ENCODE data around the gene USH2A. TPM values are rescaled to one million over a fixed set of nuclear protein-coding genes. Genes with fewer than 3 reads are reported as not detected.

USH2A gene
- total RNA-seq, 1 donor from 2014 or later, result 0.02 TPM

DNA sequence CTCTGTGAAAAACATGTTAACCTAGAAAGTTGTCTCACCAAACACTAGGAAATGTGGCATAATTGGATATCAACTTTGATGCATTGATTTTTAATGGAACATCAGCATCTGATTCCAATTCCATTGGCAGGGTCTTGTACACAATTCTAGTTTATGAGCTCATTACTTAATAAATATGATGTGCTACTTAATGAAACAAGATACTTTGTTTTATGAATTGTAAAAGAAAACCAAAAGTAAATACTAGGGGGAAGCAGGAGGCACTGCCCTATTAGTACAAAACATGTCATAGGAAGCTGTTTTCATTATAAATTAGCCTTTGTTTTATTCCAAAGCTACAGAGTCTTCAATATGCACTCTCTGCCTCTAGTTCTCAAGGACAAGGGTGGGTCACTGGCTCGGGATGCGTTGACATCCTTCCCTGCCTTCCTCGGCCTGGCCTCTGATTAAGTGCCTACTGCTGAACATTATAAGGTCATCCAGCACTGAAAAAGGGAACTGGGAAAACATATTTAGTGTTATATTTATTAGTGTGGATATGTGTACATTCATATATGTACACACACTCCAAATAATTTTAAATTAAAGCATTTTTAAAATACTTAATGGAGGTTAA, 185.2 kb downstream of the USH2A start:
- H3K9ac ChIP-seq (ENCODE audit: low read length), result no peak overlapping the region
- H3K36me3 ChIP-seq (ENCODE audit: insufficient read depth, low read length), result no peaks in the 10 kb centered on the region
- no peaks in the 10 kb centered on the region for H3K27me3 Mint-ChIP-seq (ENCODE audit: low read depth, unreplicated experiment)
- DNase-seq (ENCODE audit: low read depth), result no peak
- no peaks in the 10 kb centered on the region for H3K9me3 ChIP-seq (ENCODE audit: insufficient read depth, low read depth, low read length)
- no peaks in the 10 kb centered on the region for H3K79me2 ChIP-seq (ENCODE audit: insufficient read depth, low read length)
- H3K36me3 Mint-ChIP-seq (ENCODE audit: low read depth, unreplicated experiment), result no peaks in the 10 kb centered on the region
- H3K27ac ChIP-seq (ENCODE audit: low read depth, low read length), result no peak overlapping the region
- H3K4me1 ChIP-seq (ENCODE audit: insufficient read depth, low read length), result no peaks in the 10 kb centered on the region
- H3K4me1 Mint-ChIP-seq (ENCODE audit: low read depth, unreplicated experiment), result peaks cover 6% of the 10 kb centered on the region
- H3K27me3 ChIP-seq (ENCODE audit: insufficient read depth, low read length), result no peaks in the 10 kb centered on the region
- H4K20me1 ChIP-seq (ENCODE audit: insufficient read depth, low read length), result no peaks in the 10 kb centered on the region
- no peak for FAIRE-seq
- no peak overlapping the region for H3K4me3 ChIP-seq (ENCODE audit: insufficient read depth, low read depth, low read length)
- no peak overlapping the region for H2AFZ ChIP-seq (ENCODE audit: low read depth, low read length)
- TF ChIP-seq, protein P1, sequence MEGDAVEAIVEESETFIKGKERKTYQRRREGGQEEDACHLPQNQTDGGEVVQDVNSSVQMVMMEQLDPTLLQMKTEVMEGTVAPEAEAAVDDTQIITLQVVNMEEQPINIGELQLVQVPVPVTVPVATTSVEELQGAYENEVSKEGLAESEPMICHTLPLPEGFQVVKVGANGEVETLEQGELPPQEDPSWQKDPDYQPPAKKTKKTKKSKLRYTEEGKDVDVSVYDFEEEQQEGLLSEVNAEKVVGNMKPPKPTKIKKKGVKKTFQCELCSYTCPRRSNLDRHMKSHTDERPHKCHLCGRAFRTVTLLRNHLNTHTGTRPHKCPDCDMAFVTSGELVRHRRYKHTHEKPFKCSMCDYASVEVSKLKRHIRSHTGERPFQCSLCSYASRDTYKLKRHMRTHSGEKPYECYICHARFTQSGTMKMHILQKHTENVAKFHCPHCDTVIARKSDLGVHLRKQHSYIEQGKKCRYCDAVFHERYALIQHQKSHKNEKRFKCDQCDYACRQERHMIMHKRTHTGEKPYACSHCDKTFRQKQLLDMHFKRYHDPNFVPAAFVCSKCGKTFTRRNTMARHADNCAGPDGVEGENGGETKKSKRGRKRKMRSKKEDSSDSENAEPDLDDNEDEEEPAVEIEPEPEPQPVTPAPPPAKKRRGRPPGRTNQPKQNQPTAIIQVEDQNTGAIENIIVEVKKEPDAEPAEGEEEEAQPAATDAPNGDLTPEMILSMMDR (IDR thresholded peaks at IDR 0.05; ENCODE audit: insufficient read depth, low read depth, low read length), result no peak
- no peak for TF ChIP-seq EZH2 (IDR thresholded peaks at IDR 0.05; ENCODE audit: insufficient read depth, low read length)
- no peaks in the 10 kb centered on the region for H3K9me3 Mint-ChIP-seq (ENCODE audit: unreplicated experiment)
- H3K4me3 Mint-ChIP-seq (ENCODE audit: unreplicated experiment), result no peak overlapping the region
- H3K27ac Mint-ChIP-seq (ENCODE audit: unreplicated experiment), result no peak overlapping the region
- no peak overlapping the region for H3K4me2 ChIP-seq (ENCODE audit: low read length)

DNA sequence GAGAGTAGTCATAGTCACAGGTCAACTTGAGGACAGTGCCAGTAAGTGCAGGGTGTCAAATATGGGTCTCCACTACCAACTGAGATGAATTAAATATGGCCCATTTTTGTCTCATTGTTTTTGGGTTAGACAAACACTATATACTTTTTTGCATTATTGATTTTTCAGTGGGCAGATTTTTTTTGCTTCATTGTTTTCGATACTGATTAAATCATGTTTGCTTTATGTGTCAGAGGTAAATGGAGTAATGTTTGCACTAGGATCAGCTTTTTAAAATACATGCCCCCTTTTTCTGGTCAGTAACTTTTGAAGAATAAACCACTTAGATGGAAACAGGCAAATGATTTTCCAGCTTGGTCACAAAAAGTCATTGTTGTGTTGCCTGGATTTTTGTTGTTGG, 199.0 kb downstream of the USH2A start:
- Mint-ChIP-seq H3K36me3 (ENCODE audit: low read depth, unreplicated experiment) (no peaks in the 10 kb centered on the region), H3K4me3 (ENCODE audit: unreplicated experiment) (no peak overlapping the region), H3K27me3 (ENCODE audit: low read depth, unreplicated experiment) (no peaks in the 10 kb centered on the region), H3K4me1 (ENCODE audit: low read depth, unreplicated experiment) (no peaks in the 10 kb centered on the region), H3K27ac (ENCODE audit: unreplicated experiment) (no peak overlapping the region), H3K9me3 (ENCODE audit: unreplicated experiment) (peaks cover 2% of the 10 kb centered on the region)
- FAIRE-seq, result no peak
- H4K20me1 ChIP-seq (ENCODE audit: insufficient read depth, low read length), result no peaks in the 10 kb centered on the region
- no peak overlapping the region for H2AFZ ChIP-seq (ENCODE audit: low read depth, low read length)
- no peak overlapping the region for H3K9ac ChIP-seq (ENCODE audit: low read length)
- H3K27ac ChIP-seq (ENCODE audit: low read depth, low read length), result no peak overlapping the region
- no peak overlapping the region for H3K4me3 ChIP-seq (ENCODE audit: insufficient read depth, low read depth, low read length)
- no peak for DNase-seq (ENCODE audit: low read depth)
- H3K4me2 ChIP-seq (ENCODE audit: low read length), result no peak overlapping the region
- H3K9me3 ChIP-seq (ENCODE audit: insufficient read depth, low read depth, low read length), result no peaks in the 10 kb centered on the region
- no peaks in the 10 kb centered on the region for H3K79me2 ChIP-seq (ENCODE audit: insufficient read depth, low read length)
- H3K4me1 ChIP-seq (ENCODE audit: insufficient read depth, low read length), result no peaks in the 10 kb centered on the region
- H3K36me3 ChIP-seq (ENCODE audit: insufficient read depth, low read length), result no peaks in the 10 kb centered on the region
- TF ChIP-seq EZH2 (IDR thresholded peaks at IDR 0.05; ENCODE audit: insufficient read depth, low read length), result no peak
- TF ChIP-seq, protein P1 (IDR thresholded peaks at IDR 0.05; ENCODE audit: insufficient read depth, low read depth, low read length), result no peak
- H3K27me3 ChIP-seq (ENCODE audit: insufficient read depth, low read length), result no peaks in the 10 kb centered on the region

DNA sequence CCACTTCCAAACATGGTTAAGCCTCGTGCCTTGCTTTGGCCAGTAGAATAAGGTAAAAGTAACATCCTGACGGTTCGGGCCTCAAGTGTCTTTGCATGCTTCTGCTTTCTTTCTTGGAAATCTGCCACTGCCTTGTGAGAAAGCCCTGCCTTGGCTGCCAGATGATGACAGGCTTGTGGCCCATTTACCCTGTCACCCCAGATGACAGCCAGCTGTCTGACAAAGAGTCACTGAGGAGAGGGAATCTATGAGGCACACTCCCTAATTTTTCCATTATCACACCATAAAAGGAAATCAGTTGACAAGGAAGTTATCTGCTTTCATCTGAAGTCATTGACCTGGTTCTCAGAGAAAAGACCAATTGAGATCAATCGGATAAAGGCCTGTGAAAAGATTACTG, 199.8 kb downstream of the USH2A start:
- Histone ChIP-seq H3K27ac (ENCODE audit: low read depth, low read length) (no peak overlapping the region), H3K27me3 (ENCODE audit: insufficient read depth, low read length) (no peaks in the 10 kb centered on the region), H3K4me2 (ENCODE audit: low read length) (no peak overlapping the region), H3K4me3 (ENCODE audit: insufficient read depth, low read depth, low read length) (no peak overlapping the region), H3K4me1 (ENCODE audit: insufficient read depth, low read length) (no peaks in the 10 kb centered on the region), H3K79me2 (ENCODE audit: insufficient read depth, low read length) (no peaks in the 10 kb centered on the region), H3K9ac (ENCODE audit: low read length) (no peak overlapping the region), H3K9me3 (ENCODE audit: insufficient read depth, low read depth, low read length) (no peaks in the 10 kb centered on the region), H4K20me1 (ENCODE audit: insufficient read depth, low read length) (no peaks in the 10 kb centered on the region), H3K36me3 (ENCODE audit: insufficient read depth, low read length) (no peaks in the 10 kb centered on the region), H2AFZ (ENCODE audit: low read depth, low read length) (no peak overlapping the region)
- no peaks in the 10 kb centered on the region for H3K4me1 Mint-ChIP-seq (ENCODE audit: low read depth, unreplicated experiment)
- no peak for TF ChIP-seq EZH2 (IDR thresholded peaks at IDR 0.05; ENCODE audit: insufficient read depth, low read length)
- TF ChIP-seq, protein P1 (IDR thresholded peaks at IDR 0.05; ENCODE audit: insufficient read depth, low read depth, low read length), result no peak
- DNase-seq (ENCODE audit: low read depth), result no peak
- H3K27me3 Mint-ChIP-seq (ENCODE audit: low read depth, unreplicated experiment), result no peaks in the 10 kb centered on the region
- H3K36me3 Mint-ChIP-seq (ENCODE audit: low read depth, unreplicated experiment), result no peaks in the 10 kb centered on the region
- FAIRE-seq, result no peak
- H3K27ac Mint-ChIP-seq (ENCODE audit: unreplicated experiment), result no peak overlapping the region
- peaks cover 2% of the 10 kb centered on the region for H3K9me3 Mint-ChIP-seq (ENCODE audit: unreplicated experiment)
- no peak overlapping the region for H3K4me3 Mint-ChIP-seq (ENCODE audit: unreplicated experiment)
